MM.1S (cell line): ENCODE results near the gene MGA.

Experiments used
- DNase-seq: peaks from one replicate; pipeline ENCODE4 v3.0.0-alpha.2; 2015
- H2AFZ ChIP-seq: fragments of 300-600 bp; sonication (generic); 2 replicates; pipeline ENCODE4 v1.6.0; 2016; ENCODE audit warnings: antibody characterized with exemption, low read length
- H3F3A ChIP-seq: fragments of 300-600 bp; sonication (generic); 2 replicates; pipeline ENCODE4 v1.6.1; 2016; ENCODE audit warnings: mild to moderate bottlenecking, antibody characterized with exemption, low read length, moderate library complexity, mixed read lengths; ENCODE audit not compliant: insufficient read depth
- H3K27ac ChIP-seq: fragments of 300-600 bp; sonication (generic); 2 replicates; pipeline ENCODE4 v1.5.1; 2016; ENCODE audit warnings: mild to moderate bottlenecking, low read length
- H3K27me3 ChIP-seq: fragments of 300-600 bp; sonication (generic); replicated peaks from 2 replicates; pipeline ENCODE4 v1.6.0; 2016; ENCODE audit warnings: low read length; ENCODE audit not compliant: insufficient read depth
- H3K36me3 ChIP-seq: fragments of 300-600 bp; sonication (generic); replicated peaks from 2 replicates; pipeline ENCODE4 v1.6.1; 2016; ENCODE audit warnings: mild to moderate bottlenecking, low read length, mixed read lengths; ENCODE audit not compliant: insufficient read depth
- H3K4me1 ChIP-seq: fragments of 300-600 bp; sonication (generic); 2 replicates; pipeline ENCODE4 v1.6.1; 2016; ENCODE audit warnings: low read length, mixed read lengths
- H3K4me2 ChIP-seq: fragments of 300-600 bp; sonication (generic); 2 replicates; pipeline ENCODE4 v1.6.0; 2016; ENCODE audit warnings: low read depth, low read length
- H3K4me3 ChIP-seq: fragments of 300-600 bp; sonication (generic); 2 replicates; pipeline ENCODE4 v1.5.1; 2016; ENCODE audit warnings: low read length, mixed read lengths
- H3K79me2 ChIP-seq: fragments of 300-600 bp; sonication (generic); 2 replicates; pipeline ENCODE4 v1.6.1; 2016; ENCODE audit warnings: mixed run types, low read length, mixed read lengths
- H3K9ac ChIP-seq: fragments of 300-600 bp; sonication (generic); 2 replicates; pipeline ENCODE4 v1.6.1; 2016; ENCODE audit warnings: low read length, mixed read lengths
- H3K9me2 ChIP-seq: fragments of 300-600 bp; sonication (generic); replicated peaks from 2 replicates; pipeline ENCODE4 v1.6.1; 2016; ENCODE audit warnings: mild to moderate bottlenecking, low read length, mixed read lengths; ENCODE audit not compliant: insufficient read depth
- H3K9me3 ChIP-seq: fragments of 300-600 bp; sonication (generic); replicated peaks from 2 replicates; pipeline ENCODE4 v1.6.1; 2016; ENCODE audit warnings: mild to moderate bottlenecking, low read length, mixed read lengths; ENCODE audit not compliant: insufficient read depth
- H4K20me1 ChIP-seq: fragments of 300-600 bp; sonication (generic); 2 replicates; pipeline ENCODE4 v1.6.1; 2016; ENCODE audit warnings: mild to moderate bottlenecking, low read length, moderate library complexity, mixed read lengths; ENCODE audit not compliant: insufficient read depth
- EZH2 ChIP-seq: fragments of 300-600 bp; sonication (generic); optimal IDR thresholded peaks from 2 replicates; pipeline ENCODE3; 2017; ENCODE audit warnings: low read depth, mild to moderate bottlenecking, antibody characterized with exemption, low read length, mixed read lengths
- EZH2phosphoT487 ChIP-seq: fragments of 300-600 bp; sonication (generic); IDR thresholded peaks from 2 replicates; pipeline ENCODE4 v1.6.1; 2018; ENCODE audit warnings: antibody characterized with exemption, low read length
- TF ChIP-seq, protein P1 (sequence below): fragments of 300-600 bp; sonication (generic); IDR thresholded peaks from 2 replicates; pipeline ENCODE4 v1.5.1; 2016; ENCODE audit warnings: antibody characterized with exemption, low read length, mixed read lengths

Gene MGA

DNA sequence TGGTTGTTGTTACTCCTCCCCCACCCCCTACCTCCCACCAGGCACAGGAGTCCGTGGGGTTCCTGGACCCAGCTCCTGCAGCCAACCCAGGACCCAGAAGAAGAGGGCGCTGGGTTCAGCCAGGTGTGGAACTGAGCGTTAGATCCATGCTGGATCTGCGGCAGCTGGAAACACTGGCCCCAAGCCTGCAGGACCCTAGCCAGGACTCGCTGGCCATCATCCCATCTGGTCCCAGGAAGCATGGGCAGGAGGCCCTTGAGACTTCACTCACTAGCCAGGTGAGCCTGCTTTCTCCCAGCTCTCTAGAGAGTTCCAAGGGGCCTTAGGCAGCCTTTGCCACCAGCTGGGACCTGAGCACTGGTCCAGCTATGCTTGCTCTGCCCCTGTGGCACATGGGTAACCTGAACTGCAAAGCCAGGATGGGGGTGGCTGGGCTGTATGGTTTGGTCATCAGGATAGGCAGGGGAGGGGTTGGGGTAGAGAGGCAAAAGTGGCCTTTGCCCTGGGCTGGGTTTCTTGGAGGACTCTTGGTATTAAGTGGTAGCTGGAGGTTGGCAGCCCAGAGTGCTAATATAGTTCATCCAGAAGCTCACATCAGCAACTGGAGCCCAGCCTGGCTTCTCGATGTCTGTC is 160.7 kb downstream of the MGA start:
- no peaks in the 10 kb centered on the region for H3K36me3 ChIP-seq
- no peak overlapping the region for H3K4me3 ChIP-seq

DNA sequence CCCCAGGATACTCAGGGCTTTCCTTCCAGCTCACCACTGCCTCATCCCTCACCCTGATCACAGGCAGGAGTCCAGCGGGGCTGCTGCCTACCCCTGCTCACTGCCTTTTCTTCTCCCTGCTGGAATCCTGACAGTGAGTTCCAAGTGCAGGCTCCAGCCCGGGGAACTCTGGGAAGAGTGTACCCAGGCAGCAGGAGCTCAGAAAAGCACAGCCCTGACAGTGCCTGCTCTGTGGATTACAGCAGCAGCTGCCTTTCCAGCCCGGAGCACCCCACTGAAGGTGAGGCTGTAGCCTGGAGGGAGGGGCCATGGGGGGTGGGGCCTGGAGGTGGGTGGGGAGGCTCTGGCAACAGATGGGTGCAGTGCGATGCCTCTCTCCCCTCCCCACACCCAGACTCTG is 161.6 kb downstream of the MGA start:
- Histone ChIP-seq H3K4me1 (no peaks in the 10 kb centered on the region), H4K20me1 (no peaks in the 10 kb centered on the region)

More for the DNA sequence above, 160.7 kb downstream of the MGA start:
- Histone ChIP-seq H3F3A (no peaks in the 10 kb centered on the region), H3K27me3 (no peaks in the 10 kb centered on the region), H2AFZ (no peak overlapping the region), H3K4me2 (no peak overlapping the region), H3K9me2 (no peaks in the 10 kb centered on the region), H4K20me1 (no peaks in the 10 kb centered on the region), H3K9ac (no peak overlapping the region), H3K27ac (no peak overlapping the region), H3K4me1 (no peaks in the 10 kb centered on the region), H3K9me3 (no peaks in the 10 kb centered on the region), H3K79me2 (no peaks in the 10 kb centered on the region)
- TF ChIP-seq, protein P1, sequence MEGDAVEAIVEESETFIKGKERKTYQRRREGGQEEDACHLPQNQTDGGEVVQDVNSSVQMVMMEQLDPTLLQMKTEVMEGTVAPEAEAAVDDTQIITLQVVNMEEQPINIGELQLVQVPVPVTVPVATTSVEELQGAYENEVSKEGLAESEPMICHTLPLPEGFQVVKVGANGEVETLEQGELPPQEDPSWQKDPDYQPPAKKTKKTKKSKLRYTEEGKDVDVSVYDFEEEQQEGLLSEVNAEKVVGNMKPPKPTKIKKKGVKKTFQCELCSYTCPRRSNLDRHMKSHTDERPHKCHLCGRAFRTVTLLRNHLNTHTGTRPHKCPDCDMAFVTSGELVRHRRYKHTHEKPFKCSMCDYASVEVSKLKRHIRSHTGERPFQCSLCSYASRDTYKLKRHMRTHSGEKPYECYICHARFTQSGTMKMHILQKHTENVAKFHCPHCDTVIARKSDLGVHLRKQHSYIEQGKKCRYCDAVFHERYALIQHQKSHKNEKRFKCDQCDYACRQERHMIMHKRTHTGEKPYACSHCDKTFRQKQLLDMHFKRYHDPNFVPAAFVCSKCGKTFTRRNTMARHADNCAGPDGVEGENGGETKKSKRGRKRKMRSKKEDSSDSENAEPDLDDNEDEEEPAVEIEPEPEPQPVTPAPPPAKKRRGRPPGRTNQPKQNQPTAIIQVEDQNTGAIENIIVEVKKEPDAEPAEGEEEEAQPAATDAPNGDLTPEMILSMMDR, result no peak
- TF ChIP-seq EZH2 (no peak), EZH2phosphoT487 (no peak)
- no peak for DNase-seq

DNA sequence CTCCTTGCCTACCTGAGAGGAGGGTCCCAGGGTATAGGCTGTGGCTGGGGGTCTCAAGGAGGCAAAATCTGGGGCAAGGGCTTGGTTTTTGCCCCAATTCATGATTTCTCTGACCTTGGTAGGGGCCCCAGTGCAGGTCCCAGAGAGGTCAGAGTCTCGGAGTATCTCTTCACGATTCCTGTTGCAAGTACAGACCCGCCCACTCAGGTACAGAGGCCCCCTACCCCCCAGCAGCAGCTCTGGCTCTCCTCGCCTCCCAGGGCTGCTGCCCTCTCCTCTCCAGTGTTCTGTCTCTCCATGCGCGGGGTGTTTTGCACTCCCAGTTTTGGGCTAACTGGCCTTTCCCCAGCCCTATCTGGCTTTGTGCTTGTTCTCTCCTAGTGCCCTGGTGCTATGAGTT is 162.3 kb downstream of the MGA start:
- no peak for DNase-seq
- H3K36me3 ChIP-seq, result no peaks in the 10 kb centered on the region
- no peaks in the 10 kb centered on the region for H3F3A ChIP-seq
- no peak overlapping the region for H2AFZ ChIP-seq
- H3K4me1 ChIP-seq, result no peaks in the 10 kb centered on the region
- no peaks in the 10 kb centered on the region for H3K79me2 ChIP-seq
- no peak overlapping the region for H3K4me2 ChIP-seq
- no peak overlapping the region for H3K9ac ChIP-seq
- H3K27ac ChIP-seq, result no peak overlapping the region
- no peaks in the 10 kb centered on the region for H3K27me3 ChIP-seq
- TF ChIP-seq EZH2phosphoT487 (no peak), EZH2 (no peak)
- TF ChIP-seq, protein P1, result no peak
- H3K9me2 ChIP-seq, result no peaks in the 10 kb centered on the region
- H3K9me3 ChIP-seq, result no peaks in the 10 kb centered on the region
- H3K4me3 ChIP-seq, result no peak overlapping the region
- no peaks in the 10 kb centered on the region for H4K20me1 ChIP-seq

More for the DNA sequence above, 161.6 kb downstream of the MGA start:
- H2AFZ ChIP-seq, result no peak overlapping the region
- H3K27me3 ChIP-seq, result no peaks in the 10 kb centered on the region
- no peak overlapping the region for H3K4me3 ChIP-seq
- H3K9me2 ChIP-seq, result no peaks in the 10 kb centered on the region
- H3K27ac ChIP-seq, result no peak overlapping the region
- no peak for DNase-seq
- no peaks in the 10 kb centered on the region for H3K79me2 ChIP-seq
- no peaks in the 10 kb centered on the region for H3K36me3 ChIP-seq
- no peak overlapping the region for H3K9ac ChIP-seq
- H3F3A ChIP-seq, result no peaks in the 10 kb centered on the region
- H3K4me2 ChIP-seq, result no peak overlapping the region
- no peaks in the 10 kb centered on the region for H3K9me3 ChIP-seq
- TF ChIP-seq EZH2 (no peak), EZH2phosphoT487 (no peak)
- TF ChIP-seq, protein P1, result no peak
